GM12864 (cell line): ENCODE measurements around the gene ARSH.
"Not testable (repeated sequence)": the region's sequence is repeated elsewhere in the genome, so short reads cannot be mapped to it uniquely, and the experiment has no call there.

Source experiments
- DNase-seq: peaks from one replicate; pipeline ENCODE4 v3.0.0-alpha.2; 2011; ENCODE audit warnings: low read depth
- H3K4me3 ChIP-seq: 2 replicates; pipeline ENCODE4 v1.5.1; 2011; ENCODE audit warnings: mild to moderate bottlenecking, low read depth, low read length, control low read depth
- CTCF ChIP-seq: IDR thresholded peaks from 2 replicates; pipeline ENCODE4 v1.5.1; 2011; ENCODE audit warnings: low read depth, mild to moderate bottlenecking, moderate library complexity, low read length, control low read depth, inconsistent platforms; ENCODE audit errors: missing control alignments

Gene ARSH

GRCh38 chrX:3044196-3044595 lies 37.9 kb downstream of the ARSH start:
- DNase-seq, result no peak
- no peak overlapping the region for H3K4me3 ChIP-seq
- TF ChIP-seq CTCF, result no peak

- no peak overlapping the region for H3K4me3 ChIP-seq
- no peak for TF ChIP-seq CTCF
- no peak for DNase-seq
Measured at GRCh38 chrX:3044671-3045070, 38.3 kb downstream of the ARSH start.

GRCh38 chrX:3046253-3047240 lies 40.2 kb downstream of the ARSH start:
- no peak overlapping the region for H3K4me3 ChIP-seq
- DNase-seq, result no peak
- no peak for TF ChIP-seq CTCF

GRCh38 chrX:3050523-3051175 lies 44.3 kb downstream of the ARSH start:
- not testable (repeated sequence) for DNase-seq, H3K4me3 ChIP-seq

- TF ChIP-seq CTCF, result no peak
- no peak for DNase-seq
- no peak overlapping the region for H3K4me3 ChIP-seq
Measured at GRCh38 chrX:3052860-3053259, 46.5 kb downstream of the ARSH start.

- no peak for TF ChIP-seq CTCF
- no peak overlapping the region for H3K4me3 ChIP-seq
- DNase-seq, result no peak
Measured at GRCh38 chrX:3066555-3066954, 60.2 kb downstream of the ARSH start.

GRCh38 chrX:3075959-3076358 lies 69.6 kb downstream of the ARSH start:
- DNase-seq, result no peak
- TF ChIP-seq CTCF, result no peak
- no peak overlapping the region for H3K4me3 ChIP-seq
